NCI-H82 treated with DMSO at 0.1 percent for 48 hours (cell line): ENCODE results near the gene UTF1.

Experiments
- DNase-seq: peaks from one replicate; lab custom pipeline; 2025; ENCODE audit not compliant: unreplicated experiment; lab: John Stamatoyannopoulos, UW

Gene UTF1

GRCh38 chr10:133243593-133243992 is 13.6 kb downstream of the UTF1 start:
- no peak for DNase-seq

DNA sequence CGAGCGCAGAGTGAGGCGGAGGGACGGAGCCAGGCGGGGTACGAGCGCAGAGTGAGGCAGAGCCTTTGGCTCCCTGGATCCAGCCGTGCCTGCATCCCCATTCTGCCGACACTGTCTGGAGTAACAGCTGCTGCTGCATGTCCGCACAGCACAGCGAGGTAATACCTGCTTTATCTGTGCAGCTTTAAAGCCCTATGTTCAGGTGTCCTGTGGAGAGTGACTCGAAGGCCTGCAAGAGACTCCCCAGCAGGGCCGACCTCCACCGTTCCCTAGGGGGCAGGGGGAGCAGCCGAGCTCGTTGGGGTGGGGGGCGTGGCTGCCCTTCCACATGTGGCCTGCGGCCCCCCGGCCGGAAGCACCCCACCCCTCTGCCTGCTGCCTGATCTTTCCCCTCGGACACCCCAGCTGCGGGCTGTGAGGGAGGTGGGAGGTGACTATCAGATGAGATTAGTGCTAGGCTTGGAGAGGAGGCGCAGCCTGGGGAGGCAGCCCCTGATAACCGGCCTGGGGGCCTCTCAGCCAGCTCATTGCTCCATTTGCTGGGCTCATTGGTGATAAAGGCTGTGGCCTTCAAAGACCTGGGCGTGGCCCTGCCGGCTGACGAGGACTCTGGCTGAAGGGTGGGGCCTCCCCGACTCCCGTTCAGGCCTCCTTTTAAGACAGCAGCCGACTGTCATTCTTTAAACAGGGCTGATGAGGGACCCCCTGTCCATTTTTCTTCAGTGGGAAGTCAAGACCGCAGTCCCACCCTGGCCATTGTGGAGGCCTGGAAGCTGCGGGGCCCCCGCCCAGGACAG is 15.6 kb downstream of the UTF1 start:
- no peak for DNase-seq

GRCh38 chr10:133246236-133246626 is 16.2 kb downstream of the UTF1 start:
- no peak for DNase-seq

DNA sequence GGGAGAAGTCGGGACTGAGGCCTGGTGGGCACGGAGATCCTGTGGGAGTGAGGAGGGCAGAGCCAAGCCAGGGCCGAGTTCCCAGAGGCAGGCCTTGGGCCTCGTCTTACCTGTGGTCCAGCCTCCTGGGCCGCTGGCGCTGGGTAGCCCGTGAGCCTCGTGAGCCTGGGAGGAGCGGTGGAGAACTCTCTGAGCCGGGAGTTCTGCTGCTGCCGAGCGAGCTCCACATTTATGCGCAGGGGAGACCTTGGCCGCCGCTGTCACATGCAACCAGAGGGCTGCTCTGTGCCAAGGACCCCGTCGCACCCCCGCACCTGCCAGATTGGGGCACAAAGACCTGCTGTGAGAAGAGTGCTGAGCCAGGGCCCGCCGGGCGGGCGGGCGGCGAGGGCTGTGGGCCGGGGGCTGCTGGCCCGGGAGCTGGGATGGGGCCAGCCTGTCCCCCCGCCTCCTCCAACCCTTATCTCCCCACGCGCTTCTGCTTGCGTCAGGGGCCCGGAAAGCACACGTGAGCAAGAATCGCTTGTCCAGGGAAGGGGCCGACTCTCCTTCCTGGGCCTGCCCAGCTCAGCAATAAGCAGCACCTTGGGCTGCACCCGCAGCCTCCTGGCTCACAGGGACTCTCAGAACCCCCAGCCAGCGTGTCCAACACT is 17.8 kb downstream of the UTF1 start:
- DNase-seq: no peak

- DNase-seq: no peak
Measured at GRCh38 chr10:133248334-133248715, 18.3 kb downstream of the UTF1 start.

GRCh38 chr10:133249094-133249780 is 19.2 kb downstream of the UTF1 start:
- no peak for DNase-seq

- DNase-seq: no peak
Measured at GRCh38 chr10:133249975-133250754, 20.1 kb downstream of the UTF1 start.

DNA sequence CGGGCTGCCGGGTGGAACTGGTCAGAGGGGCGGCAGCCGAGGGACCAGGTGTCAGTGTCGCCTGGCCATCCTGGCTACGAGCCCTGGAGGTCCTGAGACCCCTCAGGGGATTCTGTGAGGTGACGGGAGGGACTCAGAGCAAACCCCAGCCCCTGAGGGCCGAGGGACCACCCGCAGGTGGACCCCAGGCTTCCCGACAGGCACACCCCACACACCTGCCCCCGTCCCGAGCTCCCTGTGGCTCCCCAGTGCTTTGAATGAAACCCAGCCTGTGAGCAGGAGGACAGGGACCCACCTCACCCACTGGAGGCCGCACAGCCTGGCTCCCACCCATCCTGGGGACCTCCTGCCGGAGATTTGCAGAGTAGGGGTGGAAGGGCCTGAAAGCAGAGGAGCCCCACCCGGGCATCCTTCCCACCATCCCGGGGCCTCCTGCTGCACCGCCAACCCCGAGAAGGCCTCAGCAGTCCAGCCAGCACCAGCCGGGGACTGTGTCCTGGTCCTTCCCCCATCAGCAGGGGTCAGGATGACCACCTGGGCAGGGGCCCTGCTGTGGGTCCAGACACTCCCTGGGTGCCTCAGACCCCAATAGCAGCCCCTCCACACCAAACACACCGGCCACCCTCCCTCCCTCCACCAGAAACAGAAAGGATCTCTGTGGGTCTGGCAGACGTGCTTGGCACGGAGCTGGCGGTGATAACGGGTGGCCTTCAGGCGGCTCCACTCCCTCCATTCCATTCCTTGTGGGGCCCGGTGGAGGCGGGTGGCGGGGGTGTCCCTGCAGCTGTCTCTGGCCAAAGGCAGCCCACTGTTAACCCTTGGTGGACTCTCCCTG is 21.6 kb downstream of the UTF1 start:
- DNase-seq: no peak

- no peak for DNase-seq
Measured at GRCh38 chr10:133252223-133252552, 22.2 kb downstream of the UTF1 start.

DNA sequence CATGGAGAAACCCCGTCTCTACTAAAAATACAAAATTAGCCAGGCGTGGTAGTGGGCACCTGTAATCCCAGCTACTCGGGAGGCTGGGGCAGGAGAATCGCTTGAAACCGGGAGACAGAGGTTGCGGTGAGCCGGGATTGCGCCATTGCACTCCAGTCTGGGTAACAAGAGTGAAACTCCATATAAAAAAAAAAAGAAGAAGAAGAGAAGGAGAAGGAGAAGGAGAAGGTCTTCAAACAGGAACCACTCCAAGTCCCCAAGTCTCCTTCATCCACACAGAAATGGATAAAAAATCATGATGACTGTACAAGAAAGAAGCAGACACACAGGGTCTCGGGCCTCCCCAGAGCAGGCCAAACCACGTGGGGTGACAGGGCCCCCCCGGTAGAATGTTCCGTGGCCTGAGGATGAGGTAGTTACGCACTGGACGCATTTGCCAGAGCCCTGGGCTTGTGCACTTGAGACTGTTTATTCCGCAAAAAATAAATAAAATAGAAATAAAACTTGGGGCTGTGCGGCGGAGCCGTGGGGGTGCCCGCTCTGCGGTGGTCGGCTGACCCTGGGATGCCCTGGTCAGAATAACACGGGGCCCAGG is 23.4 kb downstream of the UTF1 start:
- no peak for DNase-seq

GRCh38 chr10:133254421-133255120 is 24.6 kb downstream of the UTF1 start:
- DNase-seq: no peak

- DNase-seq: no peak
Measured at GRCh38 chr10:133255323-133255722, 25.3 kb downstream of the UTF1 start.

GRCh38 chr10:133257489-133258065 is 27.6 kb downstream of the UTF1 start:
- no peak for DNase-seq

- no peak for DNase-seq
Measured at GRCh38 chr10:133258066-133258817, 28.2 kb downstream of the UTF1 start.

GRCh38 chr10:133258818-133259601 is 29.0 kb downstream of the UTF1 start:
- no peak for DNase-seq

DNA sequence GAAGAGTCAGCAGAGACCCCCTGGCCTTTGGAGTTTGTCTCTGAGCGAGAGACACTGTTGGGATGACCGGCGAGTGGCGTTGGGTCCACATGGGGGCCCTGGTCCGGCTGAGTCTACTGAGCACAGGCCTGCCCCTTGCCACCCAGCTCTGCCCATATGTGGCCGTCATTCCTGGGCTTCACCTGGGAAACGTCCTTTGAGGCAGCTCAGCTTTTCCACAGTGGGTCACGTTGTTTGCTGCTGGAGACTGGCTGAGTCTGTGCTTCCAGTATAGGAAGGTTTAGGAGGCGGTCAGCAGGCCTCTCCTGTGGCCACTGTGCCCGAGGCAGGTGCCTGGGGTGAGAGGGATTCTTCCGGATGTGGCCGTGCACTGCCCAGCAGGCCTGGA is 29.6 kb downstream of the UTF1 start:
- no peak for DNase-seq

DNA sequence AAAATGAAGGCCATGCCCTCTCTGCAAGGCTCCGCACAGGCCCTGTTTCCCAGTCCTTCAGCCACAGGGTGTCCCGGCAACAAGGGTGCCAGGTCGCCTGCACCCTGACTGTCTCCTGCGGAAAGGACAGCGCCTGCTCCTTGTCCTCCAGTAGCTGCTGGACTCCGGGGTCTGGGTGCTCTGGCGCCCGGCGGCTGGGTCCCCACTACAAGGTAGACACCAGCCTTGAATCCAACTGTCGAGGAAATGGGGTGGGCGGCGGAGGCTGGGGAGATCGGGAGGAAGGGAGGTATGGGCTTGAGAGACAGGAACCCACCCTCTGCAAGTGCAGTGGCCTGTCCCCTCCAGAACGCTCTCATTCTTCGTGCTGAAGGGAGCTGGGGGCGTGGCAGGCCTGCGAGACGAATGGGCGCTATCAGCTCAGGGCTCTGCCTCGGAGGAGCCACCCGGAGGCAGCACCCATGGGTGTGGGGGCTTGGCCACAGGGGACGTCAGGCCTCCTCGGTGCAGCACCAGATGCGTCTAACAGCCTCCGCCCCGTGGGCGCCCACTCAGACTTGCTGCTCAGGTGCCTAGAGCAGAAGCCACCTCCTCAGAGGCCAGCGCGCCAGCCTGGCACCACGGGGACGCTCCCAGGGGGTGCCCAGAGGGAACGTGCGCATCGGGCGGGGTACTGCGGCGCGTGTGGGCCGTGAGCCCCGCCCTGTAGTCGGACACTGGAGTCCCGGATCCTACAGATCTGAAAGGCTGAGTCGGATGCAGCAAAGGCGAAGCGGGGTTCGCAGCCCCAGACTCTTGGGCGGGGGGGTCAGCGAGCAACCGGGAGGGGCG is 31.1 kb downstream of the UTF1 start:
- DNase-seq: no peak
